Lung (tissue), 12 donors: ENCODE measurements around the gene RASIP1. TPM values are rescaled to one million over a fixed set of nuclear protein-coding genes. Genes with fewer than 3 reads are reported as not detected.

Experiments used
- ATAC-seq: fragments of 200-7000 bp; cut with Tn5 transposase; one replicate; pipeline ENCODE4 v1.9.1; 2020; ENCODE audit warnings: moderate number of reproducible peaks; ENCODE audit not compliant: insufficient read depth, low FRiP score
- DNase-seq, 3 donors: peaks; one replicate each; pipeline ENCODE4 v3.0.0-alpha.2; 2013 to 2017
- H3K27ac ChIP-seq, 2 donors: one replicate each; pipeline ENCODE4 v1.5.1; 2013; ENCODE audit warnings: mild to moderate bottlenecking in 2 of 2, moderate library complexity in 2 of 2, control low read depth in 1 of 2, inconsistent platforms in 1 of 2, low read depth in 1 of 2, low read length in 1 of 2
- H3K27me3 ChIP-seq, 3 donors: one replicate each; pipeline ENCODE4 v1.5.1; 2013; ENCODE audit warnings: low read length in 2 of 3; ENCODE audit not compliant: control insufficient read depth in 3 of 3, insufficient read depth in 3 of 3
- H3K36me3 ChIP-seq, 4 donors: one replicate each; pipeline ENCODE4 v1.5.1; 2013; ENCODE audit warnings: low read length in 4 of 4, mild to moderate bottlenecking in 1 of 4, moderate library complexity in 1 of 4; ENCODE audit not compliant: control insufficient read depth in 4 of 4, insufficient read depth in 4 of 4
- H3K4me1 ChIP-seq, 5 donors: one replicate each; pipeline ENCODE4 v1.5.1; 2013; ENCODE audit warnings: low read length in 5 of 5, mild to moderate bottlenecking in 2 of 5, moderate library complexity in 1 of 5; ENCODE audit not compliant: control insufficient read depth in 5 of 5, insufficient read depth in 5 of 5
- H3K4me3 ChIP-seq: one replicate; pipeline ENCODE4 v1.5.1; 2013; ENCODE audit warnings: mild to moderate bottlenecking, control low read depth, moderate library complexity
- H3K9ac ChIP-seq, 2 donors: one replicate each; pipeline ENCODE4 v1.5.1; 2013; ENCODE audit warnings: low read length in 2 of 2, control low read depth in 1 of 2; ENCODE audit not compliant: insufficient read depth in 1 of 2
- H3K9me3 ChIP-seq, 4 donors: one replicate each; pipeline ENCODE4 v1.5.1; 2013; ENCODE audit warnings: low read length in 3 of 4, mild to moderate bottlenecking in 1 of 4, moderate library complexity in 1 of 4; ENCODE audit not compliant: control insufficient read depth in 4 of 4, insufficient read depth in 3 of 4
- CTCF ChIP-seq: IDR thresholded peaks from 2 replicates; pipeline ENCODE4 v1.5.1; 2012; ENCODE audit warnings: mild to moderate bottlenecking; ENCODE audit errors: control extremely low read depth, extremely low read depth
- WGBS, 2 donors: extraction: QIAGEN DNeasy Blood & Tissue Kit; methylation state at CpG; one replicate each; pipeline ENCODE4 v1.1.7; 2013; 5-methylcytosine and 5-hydroxymethylcytosine counted together
- polyA plus RNA-seq, 2 donors: library from polyadenylated mRNA; stranded (reverse); fragments of 200-250 nt; gene quantifications; one replicate each; pipeline ENCODE4 v1.2.1, GENCODE V29; 2013
- total RNA-seq, 2 donors: library from RNA; depleted of rRNA in 1 of 2; stranded (reverse); fragments of >200 nt in 1 of 2; gene quantifications; one replicate each; pipeline ENCODE4 v1.2.1, GENCODE V29; 2014 to 2021
- donor health status: control.
- donor health status: control.
- donor health status: Bipolar disorder and iron deficiency.
- donor health status: healthy.
- donor health status: DM: yes; HTN: yes; CAD: no.

RASIP1 gene
- total and polyA plus RNA-seq, 4 donors = 24.7 to 37.9 (median 29.5) TPM

- 1% methylated on average over 51 to 67 of the region's 67 CpGs for WGBS, 2 donors
- H3K4me3 ChIP-seq = peak overlapping the region; percentile 43
- H3K9me3 ChIP-seq = peaks cover 0 to 3% (median 0%) of the 10 kb centered on the region in 4 donors
- H3K36me3 ChIP-seq = no peaks in the 10 kb centered on the region
- peak overlapping the region; percentile 69 to 86 for H3K27ac ChIP-seq
- H3K9ac ChIP-seq = peak overlapping the region; percentile 67 to 78
- H3K27me3 ChIP-seq = no peaks in the 10 kb centered on the region
- ATAC-seq (peak; percentile 94), DNase-seq (peak; percentile 100)
- peaks cover 0 to 35% (median 9%) of the 10 kb centered on the region in 5 donors for H3K4me1 ChIP-seq
- no peak for TF ChIP-seq CTCF
These were observed 26.3 kb downstream of the RASIP1 start for GRCh38 chr19:48713864-48714755.

DNA sequence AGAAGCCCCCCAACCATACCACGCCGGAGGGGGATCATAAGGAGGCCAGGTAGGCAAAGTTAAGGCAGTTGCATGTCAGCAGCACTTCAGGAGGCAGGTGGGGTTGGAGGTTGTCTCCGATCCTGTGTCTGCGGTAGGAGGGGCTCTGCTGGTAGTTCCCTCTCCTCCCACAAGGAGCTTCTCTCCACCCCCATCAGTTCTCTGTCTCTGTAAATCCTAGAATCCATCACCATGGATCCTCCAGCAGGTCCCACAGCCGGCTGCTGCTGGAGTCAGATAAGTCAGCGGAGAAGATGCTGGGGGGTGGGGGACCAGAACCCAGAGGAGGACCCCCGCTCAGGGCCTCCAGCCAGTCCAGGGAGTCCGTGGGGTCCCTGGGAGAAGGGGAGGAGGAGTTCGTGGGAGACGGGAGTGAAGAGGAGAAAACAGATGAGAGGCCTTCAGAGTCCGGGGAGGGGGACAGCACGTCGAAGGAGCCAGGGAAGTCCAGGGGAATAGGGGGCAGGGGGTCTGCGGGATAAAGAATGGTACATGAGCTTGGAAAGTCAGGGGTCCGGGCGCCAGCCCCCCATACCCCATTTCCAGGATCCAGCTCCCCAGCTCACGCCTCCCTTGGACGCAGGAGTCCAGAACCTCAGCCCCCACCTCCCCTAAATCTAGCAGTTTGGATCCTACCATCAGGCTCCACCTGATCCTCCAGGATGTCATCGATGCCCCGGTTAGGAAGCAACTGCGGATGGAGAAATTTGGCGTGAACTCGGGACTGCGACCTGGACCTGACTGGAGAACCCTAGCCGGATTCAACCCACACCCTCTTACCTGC, 27.2 kb downstream of the RASIP1 start:
- DNase-seq = no peak
- 11 to 17% methylated on average over 25 of the region's 25 CpGs for WGBS, 2 donors
- peak overlapping the region; percentile 43 for H3K4me3 ChIP-seq

GRCh38 chr19:48711106-48711662, 29.2 kb downstream of the RASIP1 start:
- Histone ChIP-seq H3K4me3 (no peak overlapping the region), H3K36me3 (no peaks in the 10 kb centered on the region), H3K9me3 (peaks cover 0 to 3% (median 0%) of the 10 kb centered on the region in 4 donors), H3K9ac (no peak overlapping the region), H3K4me1 (peaks cover 0 to 20% (median 5%) of the 10 kb centered on the region in 5 donors), H3K27me3 (no peaks in the 10 kb centered on the region), H3K27ac (no peak overlapping the region)
- DNase-seq (no peak), ATAC-seq (no peak)
- no peak for TF ChIP-seq CTCF
- 93% methylated on average over 4 of the region's 4 CpGs for WGBS, 2 donors

More for the DNA sequence above, 27.2 kb downstream of the RASIP1 start:
- no peak for TF ChIP-seq CTCF
- no peak for ATAC-seq
- no peaks in the 10 kb centered on the region for H3K36me3 ChIP-seq
- peaks cover 0 to 3% (median 0%) of the 10 kb centered on the region in 4 donors for H3K9me3 ChIP-seq
- H3K9ac ChIP-seq = peak overlapping the region; percentile 62 to 67
- no peaks in the 10 kb centered on the region for H3K27me3 ChIP-seq
- H3K4me1 ChIP-seq = peaks cover 0 to 32% (median 8%) of the 10 kb centered on the region in 5 donors
- H3K27ac ChIP-seq = peak overlapping the region in 1 of 2 donors; percentile 63
